22Rv1 (cell line): ENCODE data around the gene UQCRC1.

Source experiments
- H3K27ac ChIP-seq: fragments of 450-650 bp; 2 replicates; pipeline ENCODE4 v1.5.1; 2017
- CTCF ChIP-seq: fragments of 450-650 bp; IDR thresholded peaks from 2 replicates; pipeline ENCODE4 v1.5.1; 2017; ENCODE audit warnings: mild to moderate bottlenecking
- ZFX ChIP-seq: fragments of 450-650 bp; IDR thresholded peaks from 2 replicates; pipeline ENCODE4 v1.6.1; 2017; ENCODE audit warnings: antibody characterized with exemption, borderline replicate concordance

The UQCRC1 gene

GRCh38 chr3:48600711-48601621, 8.5 kb downstream of the UQCRC1 start:
- no peak overlapping the region for H3K27ac ChIP-seq
- no peak for TF ChIP-seq CTCF
- TF ChIP-seq ZFX: no peak

- TF ChIP-seq ZFX: no peak
- no peak for TF ChIP-seq CTCF
Observed at GRCh38 chr3:48599509-48600285, 9.7 kb downstream of the UQCRC1 start.

GRCh38 chr3:48599077-48599501, 10.4 kb downstream of the UQCRC1 start:
- no peak for TF ChIP-seq ZFX
- no peak for TF ChIP-seq CTCF
- H3K27ac ChIP-seq: peak overlapping the region; percentile 67

More at GRCh38 chr3:48599509-48600285, 9.7 kb downstream of the UQCRC1 start:
- peak overlapping the region; percentile 67 for H3K27ac ChIP-seq

- H3K27ac ChIP-seq: peak overlapping the region; percentile 67
- TF ChIP-seq CTCF: no peak
- no peak for TF ChIP-seq ZFX
Observed at GRCh38 chr3:48598323-48599076, 10.9 kb downstream of the UQCRC1 start.

GRCh38 chr3:48597408-48597800, 12.0 kb downstream of the UQCRC1 start:
- no peak for TF ChIP-seq CTCF
- TF ChIP-seq ZFX: no peak
- H3K27ac ChIP-seq: peak overlapping the region; percentile 67

GRCh38 chr3:48596676-48597407, 12.6 kb downstream of the UQCRC1 start:
- TF ChIP-seq CTCF (no peak), ZFX (no peak)
- peak overlapping the region; percentile 67 for H3K27ac ChIP-seq
